NCI-H1694 (cell line): ENCODE results near the gene ZFP36L1.

Experiments
- DNase-seq: peaks from one replicate; lab custom pipeline; 2025; lab: John Stamatoyannopoulos, UW

Gene ZFP36L1

DNA sequence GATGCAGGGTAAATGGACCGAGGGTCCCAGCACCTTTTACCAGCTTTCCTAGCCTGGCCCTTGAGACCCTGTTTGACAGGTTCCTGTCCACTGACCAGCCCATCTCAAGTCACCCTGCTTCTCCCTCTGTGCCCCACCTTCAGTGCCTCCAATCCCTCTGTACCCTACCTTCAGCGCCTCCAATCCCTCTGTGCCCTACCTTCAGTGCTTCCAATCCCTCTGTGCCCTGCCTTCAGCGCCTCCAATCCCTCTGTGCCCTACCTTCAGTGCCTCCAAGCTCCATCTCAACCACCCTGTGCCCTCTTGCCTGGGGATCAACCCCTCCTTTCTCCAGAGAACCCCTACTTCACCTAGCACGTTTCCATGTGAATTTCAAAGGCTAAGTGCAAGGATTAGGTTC is 54.3 kb downstream of the ZFP36L1 start:
- DNase-seq = no peak
